ENCODE data around the gene PPP2R5D.
"Not testable (repeated sequence)": the region's sequence is repeated elsewhere in the genome, so short reads cannot be mapped to it uniquely, and the experiment has no call there.

Gene PPP2R5D

DNA sequence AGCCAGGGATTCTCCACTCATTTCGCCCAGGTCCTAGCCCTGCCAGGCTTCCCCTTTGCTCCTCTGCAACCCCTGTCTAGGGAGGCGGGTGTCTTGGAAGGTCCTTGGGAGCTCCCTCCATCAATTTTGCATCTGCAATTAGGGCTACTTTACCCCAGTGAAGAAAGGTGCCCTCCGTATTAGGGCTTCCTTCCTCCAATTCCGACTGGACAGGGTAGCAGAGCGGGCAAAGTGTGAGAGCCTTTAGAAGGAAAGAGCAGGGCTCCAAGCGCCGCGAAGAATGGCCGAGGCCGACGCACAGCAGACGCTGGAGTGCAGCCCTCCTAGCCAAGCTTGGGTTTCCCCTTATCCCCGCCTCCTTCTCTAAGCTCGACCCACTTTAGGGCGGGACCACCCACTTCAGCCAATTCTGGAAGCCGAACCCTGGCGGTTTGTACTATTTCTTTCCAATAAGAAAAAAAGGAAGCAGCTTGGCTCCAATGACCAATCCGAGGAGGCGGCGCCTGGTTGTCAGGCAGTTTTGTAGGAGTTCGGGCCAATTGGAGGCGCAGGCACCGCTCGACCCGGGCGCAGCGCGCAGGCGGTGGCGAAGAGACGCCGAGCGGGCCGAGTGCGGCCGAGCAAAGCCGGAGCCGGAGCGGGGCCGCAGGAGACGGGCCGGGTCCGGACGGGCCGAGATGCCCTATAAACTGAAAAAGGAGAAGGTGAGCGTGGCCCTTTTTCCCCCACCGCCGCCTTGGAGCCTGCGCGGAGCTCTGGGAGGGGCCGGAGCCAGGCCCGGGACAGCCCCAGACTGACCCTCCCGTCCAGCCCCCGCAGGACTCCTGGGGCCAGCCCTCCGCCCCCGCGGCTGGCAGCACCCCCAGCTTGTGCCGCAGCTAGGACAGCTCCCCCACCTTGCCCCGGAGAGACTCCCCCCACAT lies at the start of gene PPP2R5D:
Gene PPP2R5D (plus strand): TSS at position 570 of the 923 bp plus-strand sequence. CDS start 108 bp downstream, at position 678.
- in situ Hi-C loops (cut with MboI; ENCODE audit: low sequenced_read_pairs) = no loop called here

DNA sequence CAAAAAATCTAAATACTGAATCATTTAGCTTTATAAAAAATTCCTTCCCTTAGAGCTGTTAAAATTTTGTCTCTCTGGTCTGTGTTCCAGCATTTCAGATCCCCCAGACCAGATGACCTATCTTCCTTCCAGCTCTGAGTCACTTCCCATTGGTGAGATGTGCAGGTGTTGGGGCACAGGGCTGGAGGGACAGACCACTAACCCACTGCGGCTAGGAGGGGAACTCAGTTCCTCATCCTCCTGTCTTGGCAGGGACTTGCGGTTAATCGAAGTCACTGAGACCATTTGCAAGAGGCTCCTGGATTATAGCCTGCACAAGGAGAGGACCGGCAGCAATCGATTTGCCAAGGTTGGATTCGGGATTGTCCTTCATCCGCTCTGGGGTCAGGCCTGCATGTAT lies 49.0 kb upstream of the PPP2R5D start:
- in situ Hi-C loops (cut with MboI; ENCODE audit: low sequenced_read_pairs) = no loop called here

DNA sequence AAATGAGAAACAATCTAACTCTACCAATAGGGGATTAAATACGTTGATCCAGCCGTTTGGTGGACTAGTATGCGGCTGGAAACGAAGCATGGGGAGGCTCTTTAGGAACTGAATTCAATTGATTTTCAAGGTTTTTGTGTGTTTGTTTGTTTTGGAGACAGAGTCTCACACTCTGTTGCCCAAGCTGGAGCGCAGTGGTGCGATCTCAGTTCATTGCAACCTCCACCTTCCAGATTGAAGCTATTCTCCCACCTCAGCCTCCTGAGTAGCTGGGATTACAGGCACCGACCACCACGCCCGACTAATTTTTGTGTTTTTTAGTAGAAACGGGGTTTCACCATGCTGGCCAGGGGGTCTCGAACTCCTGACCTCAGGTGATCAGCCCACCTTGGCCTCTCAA lies 48.0 kb upstream of the PPP2R5D start:
- in situ Hi-C loops (cut with MboI; ENCODE audit: low sequenced_read_pairs) = no loop called here

DNA sequence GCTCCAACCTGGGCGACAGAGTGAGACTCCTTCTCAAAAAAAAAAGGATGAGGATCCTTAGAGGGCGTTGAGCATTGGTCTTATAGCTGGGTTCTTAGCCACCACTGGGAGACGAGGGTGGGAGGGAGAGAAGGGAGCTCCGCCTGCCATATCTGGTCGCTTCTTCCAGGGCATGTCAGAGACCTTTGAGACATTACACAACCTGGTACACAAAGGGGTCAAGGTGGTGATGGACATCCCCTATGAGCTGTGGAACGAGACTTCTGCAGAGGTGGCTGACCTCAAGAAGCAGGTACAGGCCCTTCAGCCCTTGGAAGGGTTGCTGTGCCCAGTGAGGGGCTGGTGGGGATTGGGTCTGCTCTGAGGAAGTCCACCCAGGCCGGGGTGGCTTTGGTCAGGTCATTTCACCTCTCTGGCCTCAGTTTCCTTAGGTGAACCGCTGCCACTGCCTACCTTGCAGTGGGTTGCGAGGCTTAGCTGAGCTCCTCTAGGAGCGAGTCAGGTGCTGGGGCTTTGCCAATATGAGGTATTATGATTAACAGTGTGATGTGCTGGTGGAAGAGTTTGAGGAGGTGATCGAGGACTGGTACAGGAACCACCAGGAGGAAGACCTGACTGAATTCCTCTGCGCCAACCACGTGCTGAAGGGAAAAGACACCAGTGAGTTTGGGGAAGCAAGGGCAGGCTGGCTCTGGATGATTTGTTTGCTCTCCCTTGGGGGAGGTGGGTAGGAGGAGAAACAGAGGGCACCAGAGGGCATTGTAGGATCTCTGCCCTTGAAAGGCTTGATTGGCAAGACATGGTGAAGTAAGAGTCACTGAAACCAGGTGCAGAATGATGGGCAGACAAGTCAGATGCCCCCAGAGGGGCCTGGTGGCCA lies 46.6 kb upstream of the PPP2R5D start:
- in situ Hi-C loops (cut with MboI; ENCODE audit: low sequenced_read_pairs) = no loop called here

DNA sequence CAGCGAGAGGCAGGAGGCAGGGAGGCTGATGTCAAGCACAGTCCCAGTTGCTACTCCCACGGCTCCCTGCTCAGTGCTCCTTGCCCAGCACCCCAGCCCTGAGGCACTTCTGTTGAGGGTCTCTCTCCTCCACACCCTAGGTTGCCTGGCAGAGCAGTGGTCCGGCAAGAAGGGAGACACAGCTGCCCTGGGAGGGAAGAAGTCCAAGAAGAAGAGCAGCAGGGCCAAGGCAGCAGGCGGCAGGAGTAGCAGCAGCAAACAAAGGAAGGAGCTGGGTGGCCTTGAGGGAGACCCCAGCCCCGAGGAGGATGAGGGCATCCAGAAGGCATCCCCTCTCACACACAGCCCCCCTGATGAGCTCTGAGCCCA lies 46.0 kb upstream of the PPP2R5D start:
- in situ Hi-C loops (cut with MboI; ENCODE audit: low sequenced_read_pairs) = no loop called here

DNA sequence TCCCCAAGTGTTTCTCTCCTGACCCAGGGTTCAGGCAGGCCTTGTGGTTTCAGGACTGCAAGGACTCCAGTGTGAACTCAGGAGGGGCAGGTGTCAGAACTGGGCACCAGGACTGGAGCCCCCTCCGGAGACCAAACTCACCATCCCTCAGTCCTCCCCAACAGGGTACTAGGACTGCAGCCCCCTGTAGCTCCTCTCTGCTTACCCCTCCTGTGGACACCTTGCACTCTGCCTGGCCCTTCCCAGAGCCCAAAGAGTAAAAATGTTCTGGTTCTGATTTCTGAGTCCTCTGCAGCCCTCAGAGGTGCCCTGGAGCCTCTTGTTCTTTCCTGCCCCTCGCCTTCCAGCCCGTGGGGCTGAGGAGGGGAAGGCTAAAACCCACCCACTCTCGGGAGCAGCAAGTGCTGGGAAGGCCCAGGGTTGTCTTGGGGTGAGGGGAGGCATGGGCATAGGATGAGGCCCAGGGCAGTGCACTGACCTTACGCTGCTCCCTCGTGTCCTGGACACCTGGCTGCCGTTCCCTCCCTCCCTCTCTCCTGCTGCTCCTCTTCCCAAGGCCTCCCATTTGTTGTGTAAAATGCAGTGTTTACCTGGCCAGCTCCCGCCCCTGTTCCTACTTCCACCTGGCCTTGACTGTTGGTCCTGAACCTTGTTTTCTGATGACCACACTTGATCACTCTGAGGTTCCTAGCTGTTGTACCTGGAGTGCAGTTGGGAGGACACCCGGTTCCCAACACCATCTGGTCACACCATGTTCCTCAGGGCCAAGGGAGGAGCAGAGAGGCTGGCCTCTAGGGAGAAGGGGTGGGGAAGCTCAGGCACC lies 45.2 kb upstream of the PPP2R5D start:
- in situ Hi-C loops (cut with MboI; ENCODE audit: low sequenced_read_pairs) = no loop called here

DNA sequence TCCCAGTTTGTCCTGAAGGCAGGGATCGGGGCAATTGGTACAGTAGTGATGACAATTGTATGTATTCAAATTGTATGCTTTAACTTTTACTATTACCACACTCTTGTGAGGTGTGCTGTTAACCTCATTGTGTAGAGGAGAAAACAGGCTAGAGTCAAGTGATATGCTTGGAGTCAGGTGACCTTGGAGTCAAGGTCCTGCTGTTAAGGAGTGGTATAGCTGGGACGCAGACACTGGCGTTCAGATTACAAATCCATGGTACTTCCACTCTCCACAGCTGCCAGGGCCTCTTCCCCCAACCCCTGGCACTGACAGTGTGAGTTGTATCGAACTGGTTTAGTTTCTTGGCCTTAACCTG lies 44.6 kb upstream of the PPP2R5D start:
- in situ Hi-C loops (cut with MboI; ENCODE audit: low sequenced_read_pairs) = no loop called here

DNA sequence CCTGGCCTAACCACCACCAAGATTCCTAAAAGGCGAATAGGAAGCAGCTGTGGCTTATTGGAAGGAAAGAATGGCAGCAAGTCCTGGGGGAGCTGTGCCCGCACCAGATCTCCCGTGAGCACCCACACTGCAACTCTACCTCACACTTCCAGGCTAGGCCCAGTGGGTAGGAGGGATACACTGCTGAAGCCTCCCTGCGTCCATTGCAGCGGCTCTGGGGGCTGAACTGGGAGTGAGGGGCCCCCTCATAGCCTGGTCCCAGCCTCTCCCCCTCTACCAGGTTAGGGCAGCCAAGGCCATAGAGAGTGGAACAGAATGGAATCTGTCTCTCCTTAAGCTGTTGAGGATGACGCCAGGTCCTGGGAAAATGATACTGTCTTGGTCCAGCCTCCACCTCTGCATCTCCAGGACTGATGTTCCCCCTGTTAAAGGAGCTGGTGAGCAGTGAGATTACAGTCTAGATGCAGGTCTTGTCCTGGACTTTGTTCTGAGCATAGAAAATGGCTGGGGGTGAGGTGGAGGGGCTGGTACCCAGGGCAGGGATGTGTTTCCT lies 43.8 kb upstream of the PPP2R5D start:
- in situ Hi-C loops (cut with MboI; ENCODE audit: low sequenced_read_pairs) = no loop called here

DNA sequence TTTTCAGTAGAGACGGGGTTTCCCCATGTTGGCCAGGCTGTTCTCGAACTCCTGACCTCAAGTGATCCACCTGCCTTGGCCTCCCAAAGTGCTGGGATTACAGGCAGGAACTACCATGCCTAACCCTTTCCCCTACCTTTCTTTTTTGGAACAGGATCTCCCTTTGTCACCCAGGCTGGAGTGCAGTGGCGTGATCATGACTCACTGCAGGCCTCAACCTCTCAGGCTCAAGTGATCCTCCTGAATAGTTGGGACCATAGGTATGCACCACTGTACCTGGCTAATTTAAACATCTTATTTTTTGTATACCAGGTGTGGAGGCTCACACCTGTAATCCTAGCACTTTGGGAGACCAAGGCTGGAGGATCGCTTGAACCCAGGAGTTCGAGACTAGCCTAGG lies 43.0 kb upstream of the PPP2R5D start:
- in situ Hi-C loops (cut with MboI; ENCODE audit: low sequenced_read_pairs) = not testable (repeated sequence)

DNA sequence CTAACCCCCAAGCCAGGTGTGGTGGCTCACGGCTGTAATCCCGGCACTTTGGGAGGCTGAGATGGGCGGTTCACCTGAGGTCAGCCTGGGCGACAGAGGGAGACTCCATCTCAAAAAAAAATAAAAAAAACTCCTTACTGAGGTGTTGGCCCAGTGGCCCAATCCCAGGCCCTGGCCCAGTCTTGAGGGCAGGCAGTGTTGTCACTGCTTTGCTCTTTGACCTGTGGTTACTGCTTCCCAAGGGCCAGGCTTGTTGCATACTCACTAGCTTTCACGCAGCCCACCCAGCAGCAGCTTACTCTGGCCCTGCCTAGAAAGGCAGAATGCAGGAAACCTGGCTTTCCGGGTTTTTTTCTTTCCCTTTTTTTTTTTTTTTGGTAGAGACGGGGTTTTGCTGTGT lies 41.9 kb upstream of the PPP2R5D start:
- in situ Hi-C loops (cut with MboI; ENCODE audit: low sequenced_read_pairs) = no loop called here

DNA sequence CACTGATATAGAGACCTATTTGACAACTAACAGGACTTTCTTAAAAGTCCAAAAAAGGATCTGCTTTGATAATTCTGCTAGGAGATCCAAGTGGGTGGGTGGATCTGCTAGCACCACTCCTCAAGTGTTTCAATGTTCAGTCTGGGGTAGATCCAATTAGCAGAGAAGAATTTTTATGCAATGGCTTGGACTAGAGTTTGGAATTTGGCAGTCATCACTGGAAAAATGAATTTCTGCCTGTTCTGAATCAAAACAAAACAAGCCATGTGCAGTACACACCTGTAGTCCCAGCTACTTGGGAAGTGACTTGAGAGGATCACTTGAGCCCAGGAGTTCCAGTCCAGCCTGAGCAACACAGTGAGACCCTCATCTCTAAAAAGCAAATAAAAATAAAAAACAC lies 36.4 kb upstream of the PPP2R5D start:
- in situ Hi-C loops (cut with MboI; ENCODE audit: low sequenced_read_pairs) = no loop called here

DNA sequence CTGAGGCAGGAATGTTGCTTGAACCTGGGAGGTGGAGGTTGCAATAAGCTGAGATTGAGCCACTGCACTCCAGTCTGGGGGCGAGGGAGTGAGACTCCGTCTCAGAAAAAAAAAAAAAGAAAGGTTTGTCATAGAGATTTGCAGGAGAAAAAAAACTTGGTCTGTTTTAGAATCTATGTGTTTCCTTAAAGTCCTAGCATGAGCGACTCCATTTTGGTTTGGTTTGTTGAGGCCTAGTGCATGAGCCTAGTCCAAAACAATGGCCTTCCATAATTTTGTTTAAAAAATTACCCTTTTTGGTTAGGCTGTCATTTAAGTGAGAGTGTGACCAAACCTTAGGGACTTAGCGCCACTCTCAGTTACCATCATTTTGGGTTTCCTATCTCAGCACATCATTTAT lies 32.0 kb upstream of the PPP2R5D start:
- in situ Hi-C loops (cut with MboI; ENCODE audit: low sequenced_read_pairs) = no loop called here

DNA sequence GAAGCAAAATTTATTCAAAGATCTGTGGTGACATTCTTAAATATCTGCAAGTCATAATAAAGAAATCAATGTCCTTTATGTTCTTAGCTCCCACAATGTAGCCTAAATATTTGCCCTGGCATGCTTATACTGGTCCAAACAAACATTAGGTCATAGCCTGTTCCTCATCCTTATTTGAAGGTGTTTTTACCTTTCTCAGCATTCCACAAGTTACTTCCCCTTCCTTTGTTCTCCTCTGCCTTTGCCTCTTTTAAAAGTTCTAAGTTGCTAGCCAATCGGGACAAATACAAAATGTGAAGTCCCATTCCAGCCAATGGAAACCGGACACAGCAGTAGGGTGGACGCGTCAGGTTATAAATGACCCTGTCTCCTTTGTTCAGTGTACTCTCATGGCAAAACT lies 30.0 kb upstream of the PPP2R5D start:
- in situ Hi-C loops (cut with MboI; ENCODE audit: low sequenced_read_pairs) = not testable (repeated sequence)

DNA sequence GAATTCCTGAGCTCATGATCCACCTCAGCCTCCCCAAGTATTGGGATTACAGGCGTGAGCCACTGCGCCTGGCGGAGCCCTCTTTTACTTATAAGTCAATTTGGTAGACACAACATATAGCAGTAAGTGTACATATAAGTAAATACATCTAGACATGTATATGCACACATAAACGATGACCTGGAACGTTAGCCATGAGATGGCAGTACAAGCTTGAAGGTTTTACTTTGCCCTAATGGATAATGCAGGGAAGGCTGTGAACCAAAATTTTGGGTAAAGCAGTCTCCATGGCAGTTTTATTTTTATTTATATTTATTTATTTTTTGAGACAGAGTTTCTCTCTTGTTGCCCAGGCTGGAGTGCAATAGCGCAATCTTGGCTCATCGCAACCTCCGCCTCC lies 26.2 kb upstream of the PPP2R5D start:
- in situ Hi-C loops (cut with MboI; ENCODE audit: low sequenced_read_pairs) = no loop called here

DNA sequence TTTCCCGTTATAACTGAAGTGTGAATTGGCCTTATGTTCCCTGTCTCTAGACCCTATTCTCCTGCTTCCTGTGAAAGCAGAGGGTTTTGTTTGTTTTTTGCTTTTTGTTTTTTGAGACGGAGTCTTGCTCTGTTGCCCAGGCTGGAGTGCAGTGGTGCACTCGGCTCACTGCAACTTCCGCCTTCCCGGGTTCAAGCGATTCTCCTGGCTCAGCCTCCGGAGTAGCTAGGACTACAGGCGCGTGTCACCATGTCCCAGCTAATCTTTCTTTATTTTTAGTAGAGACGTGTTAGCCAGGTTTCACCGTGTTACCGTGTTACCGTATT lies 24.5 kb upstream of the PPP2R5D start:
- in situ Hi-C loops (cut with MboI; ENCODE audit: low sequenced_read_pairs) = no loop called here

DNA sequence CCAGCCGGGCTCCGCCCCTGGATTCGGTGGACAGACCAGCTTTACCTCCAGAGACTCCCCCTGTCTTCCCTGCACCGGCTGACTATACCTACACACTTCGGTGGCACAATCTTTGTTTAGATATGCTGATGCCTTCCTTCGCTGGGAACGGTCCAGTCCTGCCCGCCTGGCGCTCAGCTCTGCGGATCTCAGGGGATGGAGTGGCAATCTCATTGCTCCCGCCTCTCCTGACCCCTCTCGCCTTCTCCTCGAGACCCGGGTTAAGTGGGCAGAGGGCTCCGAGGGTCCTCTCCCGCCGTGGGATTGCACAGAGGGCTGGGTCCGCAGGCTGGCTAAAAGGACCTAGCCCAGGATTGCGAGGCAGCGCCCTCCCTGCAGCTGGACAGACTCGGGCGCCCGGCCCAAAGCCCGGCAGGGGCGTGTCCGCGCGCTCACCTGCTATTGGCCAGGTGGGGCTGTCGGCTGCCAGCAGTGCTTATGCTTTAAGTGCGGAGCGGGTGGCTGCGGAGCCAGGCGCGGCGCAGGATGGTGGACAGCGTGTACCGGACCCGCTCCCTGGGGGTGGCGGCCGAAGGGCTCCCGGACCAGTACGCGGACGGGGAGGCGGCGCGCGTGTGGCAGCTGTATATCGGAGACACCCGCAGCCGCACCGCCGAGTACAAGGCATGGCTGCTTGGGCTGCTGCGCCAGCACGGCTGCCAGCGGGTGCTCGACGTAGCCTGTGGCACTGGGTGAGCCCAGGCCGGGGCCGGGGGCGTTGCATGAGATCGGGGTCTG lies 23.9 kb upstream of the PPP2R5D start, which contains the start of gene GNMT:
Gene GNMT (plus strand): TSS at position 512 of the 777 bp plus-strand sequence. CDS start 14 bp downstream, at position 526.
- in situ Hi-C loops (cut with MboI; ENCODE audit: low sequenced_read_pairs) = no loop called here

DNA sequence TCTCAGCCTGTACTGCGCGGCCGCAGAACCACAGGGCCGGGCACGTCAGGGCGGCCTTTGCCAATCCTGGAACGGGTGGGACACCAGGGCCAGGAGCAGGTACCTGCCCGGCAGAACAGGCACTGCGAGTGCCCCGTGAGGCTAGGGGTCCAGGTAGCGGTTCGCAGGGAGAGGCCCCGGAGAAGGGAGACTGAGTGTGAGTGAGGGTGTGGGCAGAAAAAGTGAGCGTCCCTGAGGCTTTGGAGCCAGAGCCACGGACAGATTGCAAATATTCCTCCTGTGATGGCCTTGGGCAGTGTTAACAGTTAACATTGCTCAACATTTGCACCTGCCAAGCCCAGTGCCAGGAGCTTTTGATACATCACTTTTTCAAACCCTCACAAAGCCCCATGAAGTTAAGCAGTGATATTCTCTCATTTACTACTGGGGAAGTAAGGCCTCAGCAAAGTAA lies 23.3 kb upstream of the PPP2R5D start:
- in situ Hi-C loops (cut with MboI; ENCODE audit: low sequenced_read_pairs) = no loop called here

DNA sequence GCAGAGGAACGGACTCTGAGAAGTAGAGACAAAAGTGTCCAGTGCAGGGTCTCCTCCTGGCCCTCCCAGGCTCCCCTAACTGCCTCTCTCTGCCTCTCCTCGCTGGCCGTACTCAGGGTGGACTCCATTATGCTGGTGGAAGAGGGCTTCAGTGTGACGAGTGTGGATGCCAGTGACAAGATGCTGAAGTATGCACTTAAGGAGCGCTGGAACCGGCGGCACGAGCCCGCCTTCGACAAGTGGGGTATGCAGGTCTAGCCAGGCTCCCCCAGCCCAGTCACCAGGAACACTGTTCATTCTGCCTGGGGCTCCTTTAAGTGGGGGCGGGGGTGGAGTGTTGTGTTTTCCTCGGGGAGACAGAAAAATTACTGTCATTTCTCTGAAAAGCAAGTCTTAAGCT lies 22.3 kb upstream of the PPP2R5D start:
- in situ Hi-C loops (cut with MboI; ENCODE audit: low sequenced_read_pairs) = no loop called here

DNA sequence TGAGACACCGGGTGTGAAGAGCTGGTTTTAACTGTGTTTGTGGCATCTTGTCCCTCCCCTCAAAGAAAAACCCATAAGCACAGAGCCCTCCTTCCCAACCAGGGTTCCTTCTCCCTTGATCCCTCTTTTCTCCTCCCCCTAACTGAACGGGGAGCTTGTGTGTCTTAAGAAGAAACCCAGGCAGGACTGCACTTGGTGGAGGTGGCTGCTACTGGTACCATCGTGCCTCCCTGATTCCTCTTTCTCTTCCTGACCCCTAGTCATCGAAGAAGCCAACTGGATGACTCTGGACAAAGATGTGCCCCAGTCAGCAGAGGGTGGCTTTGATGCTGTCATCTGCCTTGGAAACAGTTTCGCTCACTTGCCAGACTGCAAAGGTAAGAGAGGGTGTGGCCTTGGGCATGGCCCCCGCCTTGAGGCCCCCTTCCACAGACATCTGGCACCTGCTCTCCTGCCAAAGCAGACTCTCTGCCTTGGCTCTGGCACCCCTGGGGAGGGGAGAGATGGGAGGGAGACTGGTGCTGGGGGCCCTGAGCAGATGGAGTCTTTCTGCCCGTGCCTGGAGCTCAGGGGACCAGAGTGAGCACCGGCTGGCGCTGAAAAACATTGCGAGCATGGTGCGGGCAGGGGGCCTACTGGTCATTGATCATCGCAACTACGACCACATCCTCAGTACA lies 21.7 kb upstream of the PPP2R5D start:
- in situ Hi-C loops (cut with MboI; ENCODE audit: low sequenced_read_pairs) = no loop called here
